Erythroblast (primary cell): ENCODE results near the gene RPL41.

Experiments used
- GATA1 ChIP-seq: IDR thresholded peaks from 2 replicates; pipeline ENCODE4 v1.6.1; 2011; ENCODE audit warnings: low read depth, mild to moderate bottlenecking, control low read depth, low read length, moderate library complexity
- POLR2A ChIP-seq: IDR thresholded peaks from 2 replicates; pipeline ENCODE4 v1.6.1; 2011; ENCODE audit warnings: mild to moderate bottlenecking, low read length

- TF ChIP-seq POLR2A (no peak), GATA1 (no peak)
Measured at GRCh38 chr12:56152756-56153677, 36.6 kb downstream of the RPL41 start.
